NCI-H446 (cell line): ENCODE measurements around the gene BEST2.
"Not testable (repeated sequence)": the region's sequence is repeated elsewhere in the genome, so short reads cannot be mapped to it uniquely, and the experiment has no call there.

Experiments used
- DNase-seq, 2 experiments: peaks; one replicate each; lab custom pipeline; 2025; lab: John Stamatoyannopoulos, UW

The BEST2 gene

DNA sequence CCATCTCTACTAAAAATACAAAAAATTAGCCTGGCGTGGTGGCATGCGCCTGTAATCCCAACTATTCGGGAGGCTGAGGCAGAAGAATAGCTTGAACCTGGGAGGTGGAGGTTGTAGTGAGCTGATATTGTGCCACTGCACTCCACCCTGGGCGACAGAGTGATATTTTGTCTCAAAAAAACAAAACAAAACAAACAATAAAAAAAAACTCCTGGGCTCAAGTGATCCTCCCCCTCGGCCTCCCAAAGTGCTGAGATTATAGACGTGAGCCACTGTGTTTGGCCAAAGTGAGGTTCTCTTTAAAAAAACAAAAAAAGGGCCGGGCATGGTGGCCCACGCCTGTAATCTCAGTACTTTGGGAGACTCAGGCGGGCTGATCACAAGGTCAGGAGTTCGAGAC is 35.9 kb downstream of the BEST2 start:
- DNase-seq, result no peak

DNA sequence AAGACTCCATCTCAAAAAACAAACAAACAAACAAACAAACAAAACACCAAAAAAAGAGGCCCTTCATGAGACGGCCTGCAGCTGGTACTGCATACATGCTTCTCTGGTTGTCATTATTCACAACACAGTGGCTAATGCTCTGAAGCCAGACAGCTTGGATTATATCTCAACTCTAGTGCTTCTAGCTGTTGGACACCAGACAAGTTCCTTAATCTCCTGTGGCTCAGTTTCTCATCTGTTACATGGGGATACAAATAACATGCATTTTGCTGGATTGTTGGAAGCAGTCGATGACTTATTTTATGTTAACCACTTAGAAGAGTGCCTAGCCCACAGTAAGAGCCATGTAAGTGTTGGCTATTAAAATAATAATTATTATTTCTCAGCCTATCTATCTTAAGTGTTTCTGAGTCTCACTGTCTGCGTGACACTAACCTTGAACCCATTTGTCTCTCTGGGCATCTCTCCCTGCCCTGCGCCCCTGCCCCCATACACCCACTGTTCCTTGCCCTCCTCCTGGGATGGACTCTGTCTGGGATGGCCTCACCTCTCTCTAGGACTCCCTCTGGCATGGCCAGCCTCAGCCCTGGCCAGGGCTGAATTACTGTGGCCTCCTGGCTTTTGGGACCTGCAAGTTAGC is 36.6 kb downstream of the BEST2 start:
- DNase-seq, result no peak

DNA sequence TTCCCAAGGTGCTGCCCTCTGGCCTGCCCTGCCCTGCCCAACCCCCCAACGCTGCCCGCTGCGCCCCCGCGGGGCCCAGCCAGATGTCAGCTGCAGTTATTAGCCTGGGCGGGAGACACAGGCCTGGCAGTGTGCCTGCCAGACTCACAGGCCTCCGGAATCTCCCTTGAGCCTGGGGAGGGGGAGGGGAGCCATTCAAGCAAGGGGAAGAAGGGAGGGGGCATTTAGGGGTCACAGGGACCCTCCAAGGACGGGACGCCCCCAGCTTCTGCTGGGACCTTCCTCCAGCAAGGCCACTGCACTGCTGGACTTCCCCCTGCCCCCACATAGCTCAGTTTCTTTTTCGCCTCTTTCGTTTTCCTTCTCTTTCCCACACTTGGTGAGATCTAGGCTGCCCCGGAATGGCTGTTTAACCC is 37.1 kb downstream of the BEST2 start:
- DNase-seq, result peak in 1 of 2 experiments; percentile 80

DNA sequence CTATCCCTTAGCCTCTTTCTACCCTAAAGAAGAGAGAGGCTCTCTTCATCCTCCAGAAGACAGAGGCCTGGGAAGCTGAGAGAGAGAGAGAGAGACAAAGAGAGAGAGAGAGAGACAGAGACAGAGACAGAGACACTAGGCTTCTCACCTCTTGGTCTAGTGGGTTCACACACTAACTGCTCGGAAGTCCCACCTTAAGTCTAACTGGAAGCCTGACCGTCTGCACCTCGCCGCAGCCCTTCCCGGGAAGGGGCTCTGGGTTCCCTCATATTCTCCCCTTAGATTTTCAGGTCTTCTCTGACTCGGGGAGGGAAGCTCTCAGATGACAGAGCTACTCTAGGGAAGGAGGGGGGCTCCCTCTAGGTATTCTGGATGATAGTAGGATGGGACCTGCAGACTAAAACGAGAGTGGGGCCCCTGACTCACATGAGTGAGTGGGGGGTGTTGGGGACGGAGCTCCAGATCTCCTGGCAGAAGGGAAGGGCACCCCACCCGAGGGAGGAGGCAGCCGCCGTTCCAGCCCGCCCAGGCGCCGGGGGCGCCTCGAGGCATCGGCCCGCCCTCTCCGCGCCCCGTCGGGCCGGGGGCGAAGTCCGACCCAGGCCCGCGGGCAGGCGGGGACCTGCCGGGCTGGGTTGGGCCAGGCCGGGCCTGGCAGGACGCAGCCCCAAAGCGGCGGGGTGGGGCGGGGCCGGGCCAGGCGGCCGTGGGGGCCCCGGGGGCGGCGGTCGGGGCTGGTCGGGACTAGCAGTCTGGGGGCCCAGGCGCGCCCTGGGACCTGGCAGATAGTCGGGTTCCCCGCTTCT is 37.7 kb downstream of the BEST2 start:
- DNase-seq, result no peak

DNA sequence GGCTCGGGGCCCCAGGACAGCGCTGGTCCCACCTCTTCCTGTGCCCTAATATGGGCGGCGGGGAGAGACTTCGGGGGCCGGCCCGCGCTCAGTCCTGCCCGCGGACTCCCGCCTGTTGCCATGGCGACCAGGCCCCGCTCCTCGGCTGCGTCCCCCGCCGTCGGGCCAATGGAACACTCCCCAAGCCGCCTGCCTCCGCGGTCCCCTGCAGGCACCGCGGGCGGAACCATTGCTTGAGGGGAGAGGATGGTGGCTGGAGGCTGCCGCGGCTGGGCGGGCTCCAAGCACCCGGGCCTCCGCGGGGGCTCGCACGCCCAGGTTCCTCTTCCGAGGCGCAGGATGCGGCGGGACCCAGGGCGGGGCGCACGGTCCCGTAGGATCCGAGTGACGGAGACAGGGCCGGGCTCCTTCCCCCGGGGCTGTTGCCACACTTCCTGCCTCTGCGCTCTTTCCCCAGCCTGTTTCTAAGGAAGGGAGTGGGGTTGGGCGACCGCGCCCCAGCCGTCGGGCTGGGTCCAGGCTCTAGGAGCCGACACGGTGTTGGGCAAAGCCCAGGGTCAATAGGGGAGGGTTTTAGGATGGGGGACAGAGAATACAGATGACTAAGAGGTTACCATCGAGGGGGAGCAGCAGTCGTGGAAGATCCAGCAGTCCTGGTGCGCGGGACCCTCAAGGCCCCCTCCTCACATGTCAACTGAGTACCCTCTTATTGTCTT is 38.5 kb downstream of the BEST2 start:
- DNase-seq, result no peak

DNA sequence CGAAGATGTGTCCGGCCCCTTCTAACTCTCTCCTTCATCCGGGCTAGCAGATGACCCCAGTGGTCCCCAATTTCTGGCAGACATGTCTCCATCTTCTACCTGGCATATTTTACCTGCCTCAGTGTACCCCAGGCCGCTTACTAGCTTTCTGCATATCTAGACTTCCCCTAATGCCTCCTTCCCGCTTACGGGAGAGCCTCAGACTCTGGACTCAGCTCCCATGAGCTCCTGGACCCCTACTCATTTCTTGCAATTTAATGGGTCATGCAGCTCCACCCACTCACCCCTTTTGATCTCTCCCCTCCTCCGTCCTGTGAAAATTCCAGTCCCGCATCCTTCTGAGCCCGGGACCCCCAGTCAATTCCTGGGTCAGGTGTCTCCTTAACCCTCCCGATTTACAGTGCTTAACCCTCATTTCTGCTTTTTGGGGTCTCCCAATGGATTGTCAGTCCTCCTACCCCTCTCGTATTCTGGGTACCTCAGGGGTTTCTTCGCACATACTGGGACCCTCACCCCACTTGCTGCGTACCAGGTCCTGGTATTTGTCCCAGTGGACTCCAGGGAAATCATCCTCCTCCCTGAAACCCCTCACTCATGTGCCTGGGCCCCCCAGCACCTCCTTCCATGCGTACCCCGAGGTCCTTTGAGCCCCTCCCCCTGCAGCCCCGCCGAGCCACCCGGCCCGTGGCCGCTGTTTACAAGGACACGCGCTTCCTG is 39.2 kb downstream of the BEST2 start:
- DNase-seq, result no peak

DNA sequence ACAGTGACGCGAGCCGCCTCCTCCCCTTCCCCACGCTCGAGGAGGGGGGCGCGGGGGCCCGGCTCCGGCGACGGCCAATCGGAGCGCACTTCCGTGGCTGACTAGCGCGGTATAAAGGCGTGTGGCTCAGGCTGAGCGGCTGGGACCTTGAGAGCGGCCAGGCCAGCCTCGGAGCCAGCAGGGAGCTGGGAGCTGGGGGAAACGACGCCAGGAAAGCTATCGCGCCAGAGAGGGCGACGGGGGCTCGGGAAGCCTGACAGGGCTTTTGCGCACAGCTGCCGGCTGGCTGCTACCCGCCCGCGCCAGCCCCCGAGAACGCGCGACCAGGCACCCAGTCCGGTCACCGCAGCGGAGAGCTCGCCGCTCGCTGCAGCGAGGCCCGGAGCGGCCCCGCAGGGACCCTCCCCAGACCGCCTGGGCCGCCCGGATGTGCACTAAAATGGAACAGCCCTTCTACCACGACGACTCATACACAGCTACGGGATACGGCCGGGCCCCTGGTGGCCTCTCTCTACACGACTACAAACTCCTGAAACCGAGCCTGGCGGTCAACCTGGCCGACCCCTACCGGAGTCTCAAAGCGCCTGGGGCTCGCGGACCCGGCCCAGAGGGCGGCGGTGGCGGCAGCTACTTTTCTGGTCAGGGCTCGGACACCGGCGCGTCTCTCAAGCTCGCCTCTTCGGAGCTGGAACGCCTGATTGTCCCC is 39.9 kb downstream of the BEST2 start, which contains the start of gene JUNB:
Gene JUNB, plus strand, starts transcription at position 142 of the 706 bp plus-strand sequence. Its CDS starts 286 bp downstream, at position 428.
- peak; percentile 97 to 99 for DNase-seq

DNA sequence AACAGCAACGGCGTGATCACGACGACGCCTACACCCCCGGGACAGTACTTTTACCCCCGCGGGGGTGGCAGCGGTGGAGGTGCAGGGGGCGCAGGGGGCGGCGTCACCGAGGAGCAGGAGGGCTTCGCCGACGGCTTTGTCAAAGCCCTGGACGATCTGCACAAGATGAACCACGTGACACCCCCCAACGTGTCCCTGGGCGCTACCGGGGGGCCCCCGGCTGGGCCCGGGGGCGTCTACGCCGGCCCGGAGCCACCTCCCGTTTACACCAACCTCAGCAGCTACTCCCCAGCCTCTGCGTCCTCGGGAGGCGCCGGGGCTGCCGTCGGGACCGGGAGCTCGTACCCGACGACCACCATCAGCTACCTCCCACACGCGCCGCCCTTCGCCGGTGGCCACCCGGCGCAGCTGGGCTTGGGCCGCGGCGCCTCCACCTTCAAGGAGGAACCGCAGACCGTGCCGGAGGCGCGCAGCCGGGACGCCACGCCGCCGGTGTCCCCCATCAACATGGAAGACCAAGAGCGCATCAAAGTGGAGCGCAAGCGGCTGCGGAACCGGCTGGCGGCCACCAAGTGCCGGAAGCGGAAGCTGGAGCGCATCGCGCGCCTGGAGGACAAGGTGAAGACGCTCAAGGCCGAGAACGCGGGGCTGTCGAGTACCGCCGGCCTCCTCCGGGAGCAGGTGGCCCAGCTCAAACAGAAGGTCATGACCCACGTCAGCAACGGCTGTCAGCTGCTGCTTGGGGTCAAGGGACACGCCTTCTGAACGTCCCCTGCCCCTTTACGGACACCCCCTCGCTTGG is 40.7 kb downstream of the BEST2 start:
- peak in 1 of 2 experiments; percentile 85 for DNase-seq

DNA sequence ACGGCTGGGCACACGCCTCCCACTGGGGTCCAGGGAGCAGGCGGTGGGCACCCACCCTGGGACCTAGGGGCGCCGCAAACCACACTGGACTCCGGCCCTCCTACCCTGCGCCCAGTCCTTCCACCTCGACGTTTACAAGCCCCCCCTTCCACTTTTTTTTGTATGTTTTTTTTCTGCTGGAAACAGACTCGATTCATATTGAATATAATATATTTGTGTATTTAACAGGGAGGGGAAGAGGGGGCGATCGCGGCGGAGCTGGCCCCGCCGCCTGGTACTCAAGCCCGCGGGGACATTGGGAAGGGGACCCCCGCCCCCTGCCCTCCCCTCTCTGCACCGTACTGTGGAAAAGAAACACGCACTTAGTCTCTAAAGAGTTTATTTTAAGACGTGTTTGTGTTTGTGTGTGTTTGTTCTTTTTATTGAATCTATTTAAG is 41.3 kb downstream of the BEST2 start:
- no peak for DNase-seq

DNA sequence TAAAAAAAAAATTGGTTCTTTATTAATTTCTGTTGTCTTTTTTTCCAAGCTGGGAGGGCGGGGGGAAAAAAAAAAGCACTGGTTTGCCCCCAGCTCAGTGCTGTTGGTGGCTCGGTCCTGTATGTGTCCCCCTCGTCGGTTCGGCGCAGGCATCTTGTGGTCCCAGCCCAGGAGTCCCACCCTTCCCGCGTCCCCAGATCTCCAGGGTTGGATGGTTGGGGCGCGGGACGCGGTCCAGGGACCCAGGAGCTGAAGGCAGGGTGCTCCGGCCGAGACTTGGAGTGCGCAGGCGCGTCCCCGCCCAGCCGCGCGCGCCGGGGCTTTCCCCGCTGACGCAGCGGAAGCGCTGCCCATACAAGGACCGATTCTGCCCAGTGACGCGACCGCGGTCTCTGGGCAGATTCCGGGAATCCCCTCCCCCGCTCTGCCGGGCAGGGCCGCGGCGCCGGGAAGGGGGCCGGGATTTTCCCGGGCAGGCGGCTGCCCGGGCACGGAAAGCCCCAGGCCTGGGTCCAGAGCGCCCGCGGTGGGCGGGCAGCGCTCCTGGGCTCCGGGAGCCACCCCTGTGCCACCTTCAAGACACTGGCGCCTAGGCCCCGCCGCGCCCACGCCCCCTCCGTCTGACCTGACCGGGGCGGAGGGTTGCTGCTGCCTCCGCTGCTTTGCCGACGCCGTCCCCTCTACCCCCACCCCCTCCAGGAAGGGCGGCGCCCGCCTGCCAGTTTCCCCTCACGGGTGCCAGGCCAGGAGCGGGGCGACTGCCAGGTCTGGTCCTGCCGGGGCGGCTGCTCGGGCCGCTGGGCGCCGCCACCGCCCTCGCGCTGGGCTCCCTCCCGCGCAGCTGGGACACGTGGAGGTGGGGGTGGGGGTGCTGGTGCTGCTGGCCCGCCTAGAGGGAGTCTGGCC is 42.0 kb downstream of the BEST2 start:
- peak; percentile 89 to 98 for DNase-seq

DNA sequence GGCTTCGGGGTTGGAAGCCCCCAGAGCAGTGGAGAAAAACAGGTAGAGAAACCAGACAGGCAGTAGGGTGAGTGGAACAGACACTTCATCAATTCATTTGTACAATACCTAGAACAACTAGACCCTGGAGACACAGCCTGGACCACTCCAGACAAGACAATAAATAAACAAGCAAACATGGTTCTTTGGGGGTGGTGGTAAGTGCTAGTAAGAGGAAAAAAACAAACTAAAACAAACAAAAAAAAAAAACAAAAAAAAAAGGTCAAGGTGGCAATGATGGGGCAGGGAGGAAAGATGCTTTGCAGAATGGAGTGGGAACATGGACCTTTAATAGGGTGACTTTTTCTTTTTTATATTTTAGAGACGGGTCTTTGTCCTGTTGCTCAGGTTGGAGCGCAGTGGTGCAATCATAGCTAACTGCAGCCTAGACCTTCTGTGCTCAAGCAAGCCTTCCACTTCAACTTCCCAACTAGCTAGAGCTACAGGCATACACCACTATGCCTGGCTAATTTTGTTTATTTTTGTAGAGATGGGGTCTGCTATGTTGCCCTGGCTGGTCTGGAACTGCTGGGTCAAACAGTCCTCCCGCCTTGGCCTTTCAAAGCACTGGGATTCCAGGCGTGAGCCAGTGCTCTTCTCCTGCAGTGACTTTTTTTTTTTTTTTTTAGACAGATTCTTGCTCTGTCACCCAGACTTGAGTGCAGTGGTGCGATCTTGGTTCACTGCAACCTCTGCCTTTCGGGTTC is 42.8 kb downstream of the BEST2 start:
- peak in 1 of 2 experiments; percentile 14 for DNase-seq

DNA sequence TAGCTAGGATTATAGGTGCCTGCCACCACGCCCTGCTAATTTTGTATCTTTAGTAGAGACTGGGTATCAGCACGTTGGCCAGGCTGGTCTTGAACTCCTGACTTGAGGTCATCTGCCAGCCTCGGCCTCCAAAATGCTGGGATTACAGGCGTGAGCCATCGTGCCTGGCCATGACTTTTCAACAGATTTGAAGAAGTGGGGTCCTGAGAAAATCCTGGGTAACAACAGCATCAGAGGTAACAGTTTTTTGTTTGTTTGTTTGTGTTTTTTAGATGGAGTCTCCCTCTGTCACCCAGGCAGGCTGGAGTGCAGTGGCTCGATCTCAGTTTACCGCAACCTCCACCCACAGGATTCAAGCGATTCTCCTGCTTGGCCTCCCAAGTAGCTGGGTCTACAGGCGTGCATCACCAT is 43.4 kb downstream of the BEST2 start:
- DNase-seq, result no peak

DNA sequence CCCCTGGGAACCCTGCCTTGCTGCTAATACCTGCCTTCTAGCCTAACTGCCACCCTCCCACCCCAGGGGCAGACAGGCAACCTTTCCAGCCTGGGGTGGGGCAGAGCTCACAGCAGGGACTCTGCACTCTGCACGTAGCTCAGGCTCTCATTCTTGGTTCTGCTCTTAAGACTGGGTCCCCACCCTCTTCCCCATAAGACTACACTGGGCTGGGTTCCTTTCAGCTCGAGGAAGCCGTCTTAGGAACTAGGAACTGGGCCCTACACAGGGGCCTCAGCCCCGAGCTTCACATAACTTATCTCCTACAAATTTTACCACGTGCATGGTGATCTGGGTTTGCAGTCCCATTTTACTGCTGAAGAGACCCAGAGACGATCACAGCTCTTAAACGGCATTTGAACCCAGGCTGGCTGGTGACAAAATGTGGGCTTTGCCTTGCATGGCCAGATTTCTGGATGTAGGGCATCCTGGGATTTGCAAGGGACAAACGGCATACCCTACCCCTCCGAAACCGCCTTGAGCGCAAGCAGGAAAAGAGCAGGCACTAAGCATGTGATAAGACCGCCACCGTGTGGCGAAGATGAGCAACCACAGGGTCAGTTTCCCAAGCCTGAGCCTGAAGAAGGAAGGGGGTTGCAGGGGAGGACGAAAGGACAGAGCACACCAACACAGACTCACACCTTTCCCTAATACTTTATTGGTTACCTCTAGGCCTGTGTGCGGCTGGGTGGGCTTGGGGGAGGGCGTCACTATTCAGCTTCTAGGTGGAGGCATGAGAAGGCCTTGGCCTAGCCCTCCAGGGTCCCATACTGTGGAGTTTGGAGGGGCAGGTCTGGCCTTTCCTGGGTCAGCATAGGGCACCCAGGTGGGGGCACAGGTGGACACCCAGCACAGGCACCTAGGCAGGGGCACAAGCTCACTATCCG is 44.8 kb downstream of the BEST2 start:
- peak; percentile 80 to 90 for DNase-seq

DNA sequence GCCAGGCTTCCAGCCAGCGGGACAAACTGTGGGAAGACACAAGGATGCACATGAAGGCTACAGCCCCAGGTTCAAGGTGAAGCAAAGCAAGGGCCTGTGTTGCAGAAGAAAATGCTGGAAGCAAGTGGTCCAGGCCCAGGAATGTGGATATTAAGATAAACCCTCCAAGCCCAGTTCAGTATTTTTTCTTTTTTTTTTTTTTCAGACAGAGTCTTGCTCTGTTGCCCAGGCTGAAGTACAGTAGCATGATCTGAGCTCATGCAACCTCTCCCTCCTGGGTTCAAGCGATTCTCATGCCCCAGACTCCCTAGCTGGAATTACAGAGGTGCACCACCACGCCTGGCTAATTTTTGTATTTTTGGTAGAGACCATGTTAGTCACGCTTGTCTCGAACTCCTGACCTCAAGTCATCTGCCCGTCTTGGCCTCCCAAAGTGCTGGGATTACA is 45.6 kb downstream of the BEST2 start:
- DNase-seq, result no peak

DNA sequence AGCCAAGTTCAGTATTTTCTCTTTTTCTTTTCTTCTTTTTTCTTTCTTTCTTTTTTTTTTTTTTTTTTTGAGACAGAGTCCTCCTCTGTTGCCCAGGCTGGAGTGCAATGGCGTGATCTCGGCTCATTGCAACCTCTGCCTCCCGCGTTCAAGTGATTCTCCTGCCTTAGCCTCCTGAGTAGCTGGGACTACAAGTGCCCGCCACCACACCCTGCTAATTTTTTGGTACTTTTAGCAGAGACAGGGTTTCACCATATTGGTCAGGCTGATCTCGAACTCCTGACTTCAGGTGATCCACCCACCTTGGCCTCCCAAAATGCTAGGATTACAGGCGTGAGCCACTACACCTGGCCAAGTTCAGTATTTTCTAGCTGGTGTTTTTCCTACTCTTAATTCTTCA is 46.0 kb downstream of the BEST2 start:
- not testable (repeated sequence) for DNase-seq

DNA sequence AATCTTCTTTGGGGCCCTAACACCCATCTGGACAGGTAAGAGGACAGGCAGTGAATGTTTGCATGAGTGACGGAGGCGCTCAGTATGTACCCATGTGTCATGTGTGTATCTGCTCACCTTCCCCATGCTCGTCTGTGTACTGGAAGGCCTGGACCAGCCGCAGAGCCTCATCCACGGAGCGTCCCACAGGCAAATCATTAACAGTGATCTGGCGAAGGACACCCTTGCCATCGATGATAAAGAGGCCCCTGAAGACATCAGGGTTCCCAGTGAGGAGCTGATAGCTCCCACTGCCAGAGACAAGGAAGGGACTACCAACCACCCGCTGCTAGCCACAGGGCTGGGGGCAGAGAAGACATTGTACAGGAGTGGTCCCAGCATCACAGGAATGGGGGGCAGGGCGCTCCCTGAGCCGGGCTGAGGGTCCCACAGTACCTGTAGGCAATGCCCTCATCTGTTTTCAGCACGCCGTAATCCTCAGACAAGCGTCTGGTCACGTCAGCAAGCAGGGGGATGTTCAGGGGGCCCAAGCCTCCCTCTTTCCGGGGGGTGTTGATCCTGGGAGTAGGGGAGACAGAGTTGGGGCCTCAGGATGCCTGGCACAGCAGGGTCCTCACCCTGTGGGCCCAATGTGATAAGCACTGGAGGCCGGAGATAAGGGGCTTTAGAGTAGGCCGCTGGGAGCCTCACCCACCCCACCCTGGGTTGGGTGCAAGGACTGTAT is 48.3 kb downstream of the BEST2 start:
- DNase-seq, result no peak

DNA sequence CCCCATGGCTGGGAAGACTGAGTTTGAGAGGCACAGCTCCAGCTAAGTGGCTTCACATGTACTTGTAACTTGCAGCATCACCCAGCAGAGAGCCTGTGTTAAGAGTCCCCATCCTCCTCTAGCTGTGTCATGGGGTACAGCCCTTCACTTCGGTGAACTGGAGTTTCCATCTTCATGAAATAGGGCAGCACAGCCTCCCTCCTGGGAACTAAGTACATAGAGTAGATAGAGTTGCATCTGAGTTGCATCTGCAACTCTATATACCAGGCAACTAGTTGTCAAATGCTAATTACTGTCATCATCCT is 48.8 kb downstream of the BEST2 start:
- DNase-seq, result no peak
